Heart left ventricle (tissue), 16 donors: ENCODE data around the gene COLGALT1. TPM values are rescaled to one million over a fixed set of nuclear protein-coding genes. Genes with fewer than 3 reads are reported as not detected.
"Not testable (repeated sequence)": the region's sequence is repeated elsewhere in the genome, so short reads cannot be mapped to it uniquely, and the experiment has no call there.

Experiments
- ATAC-seq, 4 donors: fragments of 200-7000 bp; cut with Tn5 transposase; one replicate each; pipeline ENCODE4 v1.9.1; 2020 to 2022; ENCODE audit warnings: moderate library complexity in 4 of 4, mild to moderate bottlenecking in 3 of 4, moderate number of reproducible peaks in 1 of 4
- DNase-seq, 5 donors: peaks; one replicate each; pipeline ENCODE4 v3.0.0-alpha.2; 2020
- H3K27ac ChIP-seq, 12 donors: fragments of 200-600 bp; sonication (generic) in 4 of 12; one replicate each; pipeline versions ENCODE4 v1.5.0 to v1.8.0; 2016 to 2022; ENCODE audit warnings: mild to moderate bottlenecking in 2 of 12
- H3K27me3 ChIP-seq, 9 donors: fragments of 200-600 bp; sonication (generic) in 2 of 9; one replicate each; pipeline versions ENCODE4 v1.5.1 to v1.8.0; 2016 to 2022; ENCODE audit warnings: mild to moderate bottlenecking in 3 of 9
- H3K36me3 ChIP-seq, 9 donors: fragments of 200-600 bp; sonication (generic) in 2 of 9; one replicate each; pipeline versions ENCODE4 v1.5.0 to v1.8.0; 2018 to 2022; ENCODE audit warnings: mild to moderate bottlenecking in 2 of 9
- H3K4me1 ChIP-seq, 12 donors: fragments of 200-600 bp; sonication (generic) in 4 of 12; one replicate each; pipeline versions ENCODE4 v1.5.0 to v1.8.0; 2016 to 2022; ENCODE audit warnings: mild to moderate bottlenecking in 3 of 12
- H3K4me3 ChIP-seq, 12 donors: fragments of 200-600 bp; sonication (generic) in 4 of 12; one replicate each; pipeline versions ENCODE4 v1.5.0 to v1.8.0; 2017 to 2022; ENCODE audit warnings: mild to moderate bottlenecking in 9 of 12, moderate library complexity in 4 of 12
- H3K9me3 ChIP-seq, 12 donors: fragments of 200-600 bp; sonication (generic) in 4 of 12; one replicate each; pipeline versions ENCODE4 v1.5.0 to v1.8.0; 2016 to 2022; ENCODE audit warnings: mild to moderate bottlenecking in 1 of 12
- CTCF ChIP-seq, 12 donors: fragments of 200-600 bp; sonication (generic) in 4 of 12; IDR thresholded peaks; one replicate each; pipeline versions ENCODE4 v1.5.0 to v1.8.0; 2018 to 2022; ENCODE audit warnings: antibody characterized with exemption in 12 of 12, mild to moderate bottlenecking in 5 of 12
- POLR2A ChIP-seq, 2 donors: fragments of 450-650 bp; IDR thresholded peaks; one replicate each; pipeline ENCODE4 v1.6.1; 2017; ENCODE audit warnings: antibody characterized with exemption in 2 of 2, mild to moderate bottlenecking in 2 of 2, moderate library complexity in 2 of 2
- WGBS, 4 donors: extraction: QIAGEN DNeasy Blood & Tissue Kit in 2 of 4; methylation state at CpG; one replicate each; pipeline versions ENCODE4 v1.1.5 to v1.1.7; 2013 to 2018; 5-methylcytosine and 5-hydroxymethylcytosine counted together
- intact Hi-C, 10 donors: fragments of 100-400 bp; cut with DNase I; formaldehyde crosslinking; loops; one replicate each; pipeline versions ENCODE4 v1.11.1 to v1.14.2; 2022
- polyA plus RNA-seq, 2 donors: library from polyadenylated mRNA; stranded (reverse); fragments of 200-250 nt; gene quantifications; one replicate each; pipeline ENCODE4 v1.2.3, GENCODE V29; 2013
- total RNA-seq, 9 donors: library from RNA; depleted of rRNA in 2 of 9; stranded (reverse); fragments of >200 nt in 2 of 9; fragmentation: NEBNext Ultra II Directional in 3 of 9; extraction: Animal tissue kit (Norgen Biotek cat#: 25700) in 3 of 9; gene quantifications; one replicate each; pipeline versions ENCODE4 v1.1.0 to v1.2.4, GENCODE V29; 2016 to 2023
- donor health status: ischemic (EF 13 %, LVEDD 7.1; RV severe dilation, severe dysfunction).
- donor health status: healthy with polysubstance abuse.
- donor health status: DM: no; HTN: yes; CAD: no.
- donor health status: DM: no; HTN: no; CAD: no.
- donor health status: ischemic (EF 25% LVEDD 6.9; RV normal size, moderate dysfunction).
- donor health status: ischemic (EF 25% LVEDD 5.7; RV mildly dilated, moderate dysfunction).
- donor health status: healthy.
- donor health status: DM: yes; HTN: yes; CAD: no.
- donor health status: ischemic (EF 35%, LVEDD 5.7; RV mildly dilated, moderate dysfunction).
- donor health status: nonischemic (EF 11% LVEDD 7.7; RV severe dilation, severe dysfunction).
- donor health status: DM: yes; HTN: yes; CAD: no.
- donor health status: PGD.
- donor health status: ischemic (EF 29% LVEDD 5.4; RV normal size, mild dysfunction).
- donor health status: nonischemic (EF 23%, LVEDD 6.1; RV moderate dilation, normal function).

Gene COLGALT1
- total and polyA plus RNA-seq, 11 donors, result 16.1 to 117 (median 32.6) TPM

DNA sequence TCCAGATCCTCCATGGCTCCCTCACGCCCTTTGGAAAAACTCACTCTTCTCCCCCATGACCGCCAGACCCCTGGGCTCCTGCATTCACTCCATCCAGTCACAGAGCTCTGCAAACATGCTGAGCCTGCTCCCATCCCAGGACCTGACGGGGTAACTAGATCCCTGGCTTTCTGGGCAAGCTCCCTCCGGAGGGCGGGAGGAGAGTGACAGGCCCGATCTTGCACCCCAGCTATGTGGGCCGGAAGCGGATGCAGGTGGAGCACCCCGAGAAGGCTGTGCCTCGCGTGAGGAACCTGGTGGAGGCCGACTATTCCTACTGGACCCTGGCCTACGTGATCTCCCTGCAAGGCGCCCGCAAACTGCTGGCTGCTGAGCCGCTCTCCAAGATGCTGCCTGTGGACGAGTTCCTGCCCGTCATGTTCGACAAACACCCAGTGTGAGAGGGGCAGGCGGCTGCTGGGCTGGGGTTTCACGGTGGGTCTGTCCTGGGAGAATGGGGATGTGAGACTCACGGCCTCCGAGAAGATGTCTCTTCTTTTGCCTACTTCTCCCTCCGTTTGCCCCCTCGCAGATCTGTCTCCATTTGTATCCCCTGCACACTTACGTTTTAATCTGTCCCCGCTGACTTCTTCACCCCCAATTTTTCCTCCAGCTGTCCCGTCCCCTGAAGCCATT is 25.2 kb downstream of the COLGALT1 start:
- ATAC-seq (no peak), DNase-seq (peak in 1 of 5 donors; percentile 18)
- H3K27ac ChIP-seq, result no peak overlapping the region
- no peaks in the 10 kb centered on the region for H3K9me3 ChIP-seq
- H3K4me1 ChIP-seq, result no peaks in the 10 kb centered on the region
- WGBS, 4 donors, result 86 to 93% (median 91%) methylated on average over 27 to 28 of the region's 28 CpGs
- intact Hi-C loops, result no loop called here
- TF ChIP-seq POLR2A (IDR thresholded peaks at IDR 0.05) (no peak), CTCF (IDR thresholded peaks at IDR 0.05) (no peak)
- H3K36me3 ChIP-seq, result peaks cover 0 to 70% (median 52%) of the 10 kb centered on the region in 9 donors
- H3K4me3 ChIP-seq, result no peak overlapping the region
- no peaks in the 10 kb centered on the region for H3K27me3 ChIP-seq

DNA sequence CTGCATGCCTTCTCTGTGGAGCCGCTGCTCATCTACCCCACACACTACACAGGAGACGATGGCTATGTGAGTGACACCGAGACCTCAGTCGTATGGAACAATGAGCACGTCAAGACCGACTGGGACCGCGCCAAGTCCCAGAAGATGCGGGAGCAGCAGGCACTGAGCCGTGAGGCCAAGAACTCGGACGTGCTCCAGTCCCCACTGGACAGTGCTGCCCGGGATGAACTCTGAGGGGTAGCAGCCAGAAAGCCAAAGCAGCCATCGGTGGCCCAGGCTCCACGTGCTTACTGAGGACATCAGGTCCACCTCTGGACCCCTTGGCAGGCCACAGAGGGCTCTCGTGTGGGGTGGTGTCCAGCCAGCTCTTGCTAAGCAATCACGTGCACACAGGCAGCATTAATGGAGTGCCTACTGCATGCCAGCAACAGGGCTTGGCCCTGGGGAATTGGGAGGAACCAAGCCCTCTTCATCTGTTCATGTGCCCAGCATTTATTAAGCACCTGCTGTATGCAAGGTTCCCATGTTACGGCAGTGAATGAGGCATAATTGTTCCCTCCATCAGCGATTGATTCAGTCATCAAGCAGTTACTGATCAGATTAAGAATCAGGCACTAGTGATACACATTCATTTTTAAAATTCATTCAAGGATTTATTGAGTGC is 25.9 kb downstream of the COLGALT1 start:
- intact Hi-C loops, result no loop called here
- no peak for ATAC-seq
- TF ChIP-seq CTCF (IDR thresholded peaks at IDR 0.05) (no peak), POLR2A (IDR thresholded peaks at IDR 0.05) (no peak)

DNA sequence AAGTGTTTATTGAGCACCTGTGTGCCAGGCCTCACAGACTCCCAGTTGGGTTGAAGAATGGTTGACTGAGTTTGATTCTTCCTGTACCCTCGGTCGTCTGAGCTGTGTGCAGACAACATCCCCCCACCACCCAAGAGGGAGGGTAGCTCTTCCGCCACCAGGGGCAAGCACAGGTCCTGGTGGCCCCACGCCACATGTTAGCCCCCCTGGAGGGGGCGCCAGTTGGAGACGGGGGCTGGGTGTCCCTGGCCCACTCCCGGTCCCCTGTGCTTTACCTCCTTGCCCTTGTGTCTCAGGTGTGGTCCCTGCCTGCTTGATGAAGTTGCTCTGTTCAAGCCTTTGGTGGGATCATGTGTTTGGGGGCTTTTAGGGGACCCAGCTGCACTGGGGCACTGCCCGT is 27.2 kb downstream of the COLGALT1 start:
- Histone ChIP-seq H3K4me1 (no peaks in the 10 kb centered on the region), H3K27ac (no peak overlapping the region), H3K9me3 (no peaks in the 10 kb centered on the region), H3K36me3 (peaks cover 0 to 54% (median 41%) of the 10 kb centered on the region in 9 donors), H3K4me3 (no peak overlapping the region), H3K27me3 (no peaks in the 10 kb centered on the region)
- TF ChIP-seq CTCF (IDR thresholded peaks at IDR 0.05) (no peak), POLR2A (IDR thresholded peaks at IDR 0.05) (no peak)
- DNase-seq (no peak), ATAC-seq (no peak)
- intact Hi-C loops, result no loop called here
- WGBS, 4 donors, result 83 to 87% (median 85%) methylated on average over 5 to 8 of the region's 8 CpGs

More for the DNA sequence above, 25.9 kb downstream of the COLGALT1 start:
- Histone ChIP-seq H3K27me3 (no peaks in the 10 kb centered on the region), H3K36me3 (peaks cover 0 to 63% (median 47%) of the 10 kb centered on the region in 9 donors), H3K4me1 (no peaks in the 10 kb centered on the region), H3K27ac (no peak overlapping the region), H3K4me3 (no peak overlapping the region), H3K9me3 (no peaks in the 10 kb centered on the region)
- peak in 1 of 5 donors; percentile 18 for DNase-seq
- WGBS, 4 donors, result 76 to 81% (median 79%) methylated on average over 17 to 19 of the region's 19 CpGs

- Histone ChIP-seq H3K27ac (no peak overlapping the region), H3K4me1 (no peaks in the 10 kb centered on the region), H3K27me3 (no peaks in the 10 kb centered on the region), H3K36me3 (peaks cover 0 to 38% (median 27%) of the 10 kb centered on the region in 9 donors), H3K9me3 (no peaks in the 10 kb centered on the region), H3K4me3 (no peak overlapping the region)
- ATAC-seq (no peak), DNase-seq (no peak)
- TF ChIP-seq CTCF (IDR thresholded peaks at IDR 0.05) (no peak), POLR2A (IDR thresholded peaks at IDR 0.05) (no peak)
- intact Hi-C loops, result no loop called here
- WGBS, 4 donors, result 63 to 75% (median 68%) methylated on average over 3 of the region's 3 CpGs
Observed at GRCh38 chr19:17584132-17584531, 28.7 kb downstream of the COLGALT1 start.

DNA sequence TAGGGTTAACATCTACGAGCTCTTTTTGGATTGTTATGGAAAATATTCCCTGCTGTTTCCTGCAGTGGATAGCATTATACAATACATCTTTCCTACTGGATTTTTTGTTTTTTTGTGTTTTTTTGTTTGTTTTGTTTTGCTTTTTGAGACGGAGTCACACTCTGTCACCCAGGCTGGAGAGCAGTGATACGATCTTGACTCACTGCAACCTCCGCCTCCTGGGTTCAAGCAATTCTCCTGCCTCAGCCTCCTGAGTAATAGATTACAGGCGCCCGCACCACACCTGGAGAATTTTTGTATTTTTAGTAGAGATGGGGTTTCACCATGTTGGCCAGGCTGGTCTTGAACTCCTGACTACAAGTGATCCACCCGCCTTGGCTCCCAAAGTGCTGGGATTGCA is 29.9 kb downstream of the COLGALT1 start:
- DNase-seq, result not testable (repeated sequence)

More for the DNA sequence above, 29.9 kb downstream of the COLGALT1 start:
- intact Hi-C loops, H3K4me1 ChIP-seq, ATAC-seq, H3K27me3 ChIP-seq, H3K4me3 ChIP-seq, H3K9me3 ChIP-seq, H3K27ac ChIP-seq: not testable (repeated sequence)
- peaks cover 0 to 27% (median 23%) of the 10 kb centered on the region in 9 donors for H3K36me3 ChIP-seq
- 64 to 75% (median 68%) methylated on average over 7 of the region's 7 CpGs for WGBS, 4 donors
